GM21526 (cell line): ENCODE results near the gene ADAM10.

Source experiments
- ATAC-seq: cut with Tn5 transposase; IDR thresholded peaks from one replicate; pipeline ENCODE4 v1.9.1; 2021; ENCODE audit warnings: moderate library complexity; ENCODE audit not compliant: unreplicated experiment, low FRiP score

The ADAM10 gene

GRCh38 chr15:58684036-58684710, 65.3 kb downstream of the ADAM10 start:
- no peak for ATAC-seq

- no peak for ATAC-seq
Observed at GRCh38 chr15:58682234-58682633, 67.3 kb downstream of the ADAM10 start.

- ATAC-seq = no peak
Observed at GRCh38 chr15:58678683-58679082, 70.8 kb downstream of the ADAM10 start.

DNA sequence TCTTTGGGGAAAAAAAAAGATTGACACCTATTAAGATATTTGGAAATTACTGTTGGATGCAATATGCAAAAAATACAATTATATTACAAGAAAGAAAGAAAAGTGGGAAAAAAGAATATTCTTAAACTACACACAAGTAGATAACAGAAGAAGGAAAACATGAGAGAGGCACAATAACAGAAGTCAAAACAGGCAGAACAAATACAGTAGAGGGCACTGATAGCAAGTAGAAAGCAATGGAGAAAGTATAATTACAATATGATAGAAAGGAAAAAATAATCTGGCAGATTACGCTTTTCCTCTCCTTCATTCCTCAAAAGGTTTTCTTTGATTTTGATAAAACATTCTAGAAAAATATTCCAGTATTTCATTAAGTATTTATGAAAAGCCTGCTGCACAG, 72.1 kb downstream of the ADAM10 start:
- no peak for ATAC-seq

DNA sequence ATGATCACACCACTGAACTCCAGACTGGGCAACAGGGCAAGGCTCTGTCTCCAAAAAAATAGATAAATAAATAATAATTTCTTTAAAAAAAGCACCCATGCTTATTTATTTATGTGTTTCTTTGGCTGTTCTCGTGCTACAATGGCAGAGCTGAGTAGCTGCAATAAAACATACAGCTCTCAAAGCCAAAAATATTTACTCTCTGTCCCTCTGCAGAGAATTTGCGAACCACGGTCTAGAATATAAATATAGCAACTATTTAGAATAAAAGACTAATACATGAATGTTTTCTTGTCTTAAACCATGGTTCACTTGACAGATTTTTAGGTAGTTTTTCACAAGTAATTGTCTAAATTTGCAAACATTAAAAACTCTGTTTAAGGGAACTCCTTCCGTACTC, 72.7 kb downstream of the ADAM10 start:
- no peak for ATAC-seq

GRCh38 chr15:58671186-58671585, 78.3 kb downstream of the ADAM10 start:
- ATAC-seq = no peak

- ATAC-seq = no peak
Observed at GRCh38 chr15:58669108-58669507, 80.4 kb downstream of the ADAM10 start.

DNA sequence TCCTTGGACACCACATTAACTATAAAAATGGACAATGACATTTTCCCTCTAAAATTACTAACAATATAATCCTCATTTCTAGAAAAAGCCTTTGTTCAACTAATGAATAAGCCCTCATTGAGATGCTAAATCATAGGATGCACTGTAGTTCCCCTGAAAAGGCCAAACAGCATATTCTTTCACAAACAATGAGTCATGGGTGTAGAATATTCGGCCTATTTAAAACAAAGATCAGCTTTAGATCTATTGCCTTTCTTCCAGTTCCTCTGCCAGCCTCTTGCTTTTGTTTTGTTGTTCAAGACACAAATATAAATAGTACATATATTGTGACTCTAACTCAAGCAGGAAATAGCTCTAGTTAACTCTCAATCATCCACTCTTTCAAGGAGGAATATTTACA, 82.5 kb downstream of the ADAM10 start:
- ATAC-seq = no peak

DNA sequence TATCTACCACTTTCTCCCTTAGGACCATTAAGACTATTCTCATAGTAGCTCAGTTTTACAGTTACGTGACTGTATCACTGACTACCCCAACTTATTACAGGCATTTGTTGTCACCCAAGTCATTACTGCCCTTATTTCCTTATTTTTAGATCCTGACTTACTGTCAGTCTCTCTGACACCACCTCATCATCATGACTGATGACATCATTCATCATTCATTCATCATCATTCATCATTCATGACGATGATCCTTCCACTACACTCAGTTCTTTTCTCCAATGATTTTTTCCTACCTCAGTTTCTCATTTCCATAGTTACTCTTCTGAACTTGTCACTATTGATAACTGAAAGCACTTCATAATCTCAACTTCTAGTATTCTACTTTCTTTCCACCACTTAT, 83.8 kb downstream of the ADAM10 start:
- ATAC-seq = no peak

DNA sequence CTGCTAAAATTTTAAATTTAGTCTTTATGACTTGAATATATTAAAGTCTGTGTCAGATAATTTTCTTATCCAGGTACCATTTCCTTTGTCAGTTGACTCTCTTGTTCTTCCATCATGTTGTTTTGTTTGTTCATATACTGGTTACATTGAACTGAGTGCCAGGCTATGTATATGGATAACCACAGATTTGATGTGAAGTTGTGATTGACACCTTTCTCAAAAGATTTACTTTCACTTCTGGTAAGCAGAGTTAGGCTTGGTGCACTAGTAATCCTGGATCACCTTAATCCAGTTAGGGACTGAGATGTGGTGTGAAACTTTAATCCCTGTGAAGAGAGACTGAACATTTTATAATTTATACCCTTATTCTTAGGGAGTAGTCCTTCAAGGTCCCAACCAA, 99.4 kb downstream of the ADAM10 start:
- no peak for ATAC-seq

DNA sequence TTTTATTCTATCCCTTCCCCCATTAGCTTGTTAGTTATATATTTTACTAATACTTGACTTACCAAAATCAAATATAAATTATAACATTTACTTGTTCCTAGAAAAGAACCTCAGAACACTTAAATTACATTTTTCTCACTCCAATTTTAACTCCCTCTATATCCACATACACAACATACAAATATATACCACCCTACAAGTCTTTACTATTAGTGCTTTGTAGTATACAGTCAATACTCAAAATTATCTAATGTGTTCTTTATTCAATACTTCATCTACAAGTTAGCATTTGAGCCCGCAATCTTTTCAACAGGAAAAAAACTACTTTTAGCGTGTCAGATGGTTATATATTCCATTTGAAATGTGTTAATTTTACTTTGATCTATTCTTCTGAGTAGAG, 100.3 kb downstream of the ADAM10 start:
- ATAC-seq = no peak

GRCh38 chr15:58643996-58644395, 105.5 kb downstream of the ADAM10 start:
- ATAC-seq = no peak

DNA sequence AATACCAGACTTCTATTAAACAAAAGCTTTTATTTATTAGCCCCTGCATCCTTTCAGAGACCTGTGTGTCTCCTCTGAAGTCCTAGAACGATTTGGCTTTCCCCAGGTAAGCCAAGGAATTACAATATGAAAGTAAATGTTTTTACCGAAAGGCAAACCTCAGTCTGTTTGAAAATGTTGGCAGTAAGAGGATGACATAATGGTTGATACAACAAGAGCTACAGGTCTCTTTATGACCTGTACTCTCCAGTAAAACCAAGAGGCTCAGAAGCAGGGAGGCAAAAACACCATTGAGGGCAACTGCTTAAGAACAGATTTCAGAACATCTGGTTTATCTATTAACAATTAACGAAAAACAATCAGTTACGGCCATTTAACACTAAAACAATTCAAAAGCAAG, 107.8 kb downstream of the ADAM10 start:
- no peak for ATAC-seq

DNA sequence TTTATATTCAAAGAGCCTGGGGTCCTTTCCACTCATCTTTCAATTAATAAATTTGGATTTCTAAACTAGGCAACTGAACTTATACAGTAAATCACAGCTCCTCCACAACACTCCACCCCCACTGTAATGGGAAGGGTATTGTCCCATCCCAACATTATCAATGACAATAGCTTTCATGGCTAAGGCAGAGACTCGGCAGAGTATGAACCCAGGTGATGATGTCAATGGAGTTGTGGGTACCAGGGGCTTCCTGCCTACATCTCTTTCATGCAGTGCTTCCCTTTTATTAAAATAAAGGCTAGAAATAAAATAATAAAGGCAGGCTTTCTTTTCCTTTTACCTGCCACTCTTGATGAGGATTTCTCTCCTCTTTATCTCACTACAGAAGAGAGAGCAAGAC, 109.5 kb downstream of the ADAM10 start:
- ATAC-seq = no peak

DNA sequence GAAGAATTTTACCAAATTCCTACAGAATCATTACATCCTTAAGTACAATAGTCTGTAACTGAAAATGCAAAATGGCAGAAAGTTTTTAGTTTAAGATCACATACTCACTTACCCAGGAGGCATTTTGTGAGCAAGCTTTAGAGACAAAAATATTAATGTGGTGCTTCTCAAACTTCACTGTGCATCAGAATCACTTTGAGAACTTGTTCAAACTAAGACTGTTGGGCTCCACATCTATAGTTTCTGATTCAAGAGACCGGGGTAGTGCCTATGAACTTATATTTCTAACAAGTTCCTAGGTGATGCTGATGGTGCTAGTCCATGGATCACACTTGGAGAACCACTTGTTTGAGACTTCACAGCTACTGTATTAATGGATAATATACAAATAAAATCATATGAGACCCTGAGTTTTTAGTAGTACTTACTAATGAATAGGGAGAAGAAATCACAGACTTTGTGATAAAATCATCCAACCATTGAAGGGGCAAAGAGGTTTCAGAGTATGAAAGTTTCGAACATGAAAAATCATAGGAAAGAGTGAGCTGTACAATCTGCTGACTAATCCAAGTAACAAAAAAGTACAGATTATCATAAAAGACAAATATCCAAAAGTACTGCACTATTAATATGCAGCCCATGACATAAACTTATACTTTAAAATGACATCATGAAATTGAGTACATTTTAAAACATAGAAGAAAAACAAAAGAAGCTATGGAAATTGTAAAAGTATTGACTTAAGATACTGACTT, 110.3 kb downstream of the ADAM10 start:
- no peak for ATAC-seq

DNA sequence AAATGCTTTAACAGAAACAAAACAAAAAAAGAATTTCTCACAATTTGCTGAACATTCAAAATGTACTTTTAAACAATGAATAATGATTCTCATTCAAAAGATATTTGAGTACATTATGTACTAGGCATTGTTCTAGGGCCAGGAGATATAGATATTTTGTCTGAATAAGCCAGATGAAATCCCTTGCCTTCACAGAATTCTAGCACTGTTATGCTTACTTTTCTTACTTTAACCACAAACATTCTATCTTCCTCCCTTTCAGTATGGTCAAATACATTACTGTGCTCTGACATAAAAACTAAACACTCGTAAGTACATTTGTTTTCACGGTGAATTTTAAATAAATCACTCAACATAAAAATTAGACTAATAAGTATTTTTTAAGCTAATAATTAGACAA, 116.7 kb downstream of the ADAM10 start:
- ATAC-seq = no peak

GRCh38 chr15:58631319-58631718, 118.2 kb downstream of the ADAM10 start:
- ATAC-seq = no peak

DNA sequence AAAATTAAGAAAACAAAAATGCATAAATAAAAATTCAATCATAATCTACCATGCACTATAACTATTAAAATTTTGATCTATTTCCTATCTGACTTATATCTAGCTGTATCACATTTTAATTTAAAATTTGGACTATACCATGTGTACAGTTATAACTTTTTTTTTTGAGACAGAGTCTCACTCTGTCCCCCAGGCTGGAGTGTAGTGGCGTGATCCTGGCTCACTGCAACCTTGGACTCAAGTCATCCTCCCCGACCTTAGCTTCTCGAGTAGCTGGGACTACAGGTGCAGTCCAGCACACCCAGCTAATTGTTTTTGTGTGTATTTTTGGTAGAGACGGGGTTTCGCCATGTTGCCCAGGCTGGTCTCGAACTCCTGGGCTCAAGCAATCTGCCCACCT, 119.9 kb downstream of the ADAM10 start:
- no peak for ATAC-seq

DNA sequence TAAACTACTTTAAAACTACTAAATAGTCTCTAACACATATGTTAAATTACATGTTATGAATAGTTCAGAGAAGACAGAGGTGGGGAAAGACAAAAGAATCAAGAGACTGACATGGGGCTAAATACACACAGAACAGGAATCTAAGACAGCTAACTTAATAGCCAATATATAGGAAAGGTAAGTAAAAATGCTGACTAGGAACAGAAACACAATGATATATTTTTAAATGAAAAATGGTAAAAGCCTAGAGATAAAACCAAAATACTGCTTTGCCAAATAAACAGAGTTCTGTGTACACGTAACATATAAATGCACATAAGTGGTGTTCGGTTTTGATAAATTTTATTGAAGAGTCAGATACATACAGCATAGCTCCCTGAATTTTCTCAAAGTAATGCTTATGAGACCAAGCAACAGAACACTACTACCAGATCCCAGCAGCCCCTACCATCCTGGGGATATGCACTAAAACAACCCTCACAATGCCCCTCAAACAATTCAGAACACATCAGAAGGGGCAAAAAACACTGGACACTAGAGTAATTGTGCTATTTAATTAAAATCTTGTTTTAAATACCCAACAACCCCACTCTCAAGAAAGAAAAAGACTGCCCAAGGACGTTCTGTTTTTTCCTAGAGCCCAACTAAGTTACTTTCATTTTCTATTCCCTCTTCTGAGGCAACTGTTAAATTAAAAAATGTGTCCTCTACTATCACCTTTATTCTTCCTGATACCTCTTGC, 121.1 kb downstream of the ADAM10 start:
- ATAC-seq = no peak

- ATAC-seq = no peak
Observed at GRCh38 chr15:58627701-58628100, 121.8 kb downstream of the ADAM10 start.

DNA sequence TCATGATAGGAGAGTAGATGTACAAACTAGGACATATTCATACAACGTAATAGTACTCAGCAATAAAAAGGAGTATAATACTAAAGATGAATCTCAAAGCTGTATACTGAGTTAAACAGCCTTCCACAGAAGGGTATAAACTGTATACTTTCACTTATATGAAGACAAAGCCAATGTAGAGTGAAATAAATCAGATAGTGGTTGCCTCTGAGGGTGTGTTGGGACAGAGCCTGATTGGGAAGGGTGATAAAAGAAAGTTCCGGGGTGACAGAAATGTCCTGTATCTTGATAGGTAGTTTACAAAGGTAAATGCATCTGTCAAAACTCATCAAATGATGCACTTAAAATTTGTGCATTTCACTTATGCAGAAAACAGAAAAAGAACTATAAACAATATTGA, 122.5 kb downstream of the ADAM10 start:
- ATAC-seq = no peak

DNA sequence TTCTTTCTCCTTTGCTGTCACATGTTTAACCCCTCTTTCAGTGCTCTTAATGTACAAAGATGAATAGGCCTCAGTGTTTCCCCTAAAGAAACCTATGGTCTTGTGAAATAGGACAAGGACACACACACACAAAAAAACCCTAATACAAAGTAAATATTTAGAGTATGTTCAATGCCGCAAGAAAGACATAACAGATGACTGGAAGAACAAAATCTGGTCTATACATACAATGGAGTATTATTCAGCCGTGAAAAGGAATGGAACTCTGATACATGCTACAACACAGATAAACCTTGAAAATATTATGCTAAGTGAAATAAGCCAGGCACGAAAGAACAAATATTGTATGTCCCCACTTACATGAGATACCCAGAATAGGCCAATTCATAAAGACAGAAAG, 123.1 kb downstream of the ADAM10 start:
- ATAC-seq = no peak
